GM23338 (cell line): Measurements from ENCODE around the gene TYW3. TPM values are rescaled to one million over a fixed set of nuclear protein-coding genes. Genes with fewer than 3 reads are reported as not detected.
A peak's percentile ranks its signal among the peaks of the same experiment; 100 is the strongest.

ENCODE experiments used
- ATAC-seq: fragments of 200-7000 bp; cut with Tn5 transposase; 3 replicates; pipeline ENCODE4 v1.9.1; 2020
- DNase-seq: peaks from one replicate; pipeline ENCODE4 v3.0.0-alpha.2; 2015; ENCODE audit warnings: low spot score
- H2AFZ ChIP-seq: fragments of 200-600 bp; sonication (generic); 2 replicates; pipeline ENCODE4 v1.8.0; 2016; ENCODE audit warnings: antibody characterized with exemption, mild to moderate bottlenecking, moderate library complexity
- H3F3A ChIP-seq: fragments of 200-600 bp; sonication (generic); replicated peaks from 2 replicates; pipeline ENCODE4 v1.8.0; 2017; ENCODE audit warnings: antibody characterized with exemption, mixed run types, low read depth
- H3K27ac ChIP-seq: fragments of 200-600 bp; sonication (generic); 2 replicates; pipeline ENCODE4 v1.6.1; 2016; ENCODE audit warnings: low read depth
- H3K27me3 ChIP-seq: fragments of 200-600 bp; sonication (generic); 2 replicates; pipeline ENCODE4 v1.8.0; 2016; ENCODE audit warnings: mild to moderate bottlenecking, mixed run types, moderate library complexity; ENCODE audit not compliant: insufficient read depth
- H3K36me3 ChIP-seq: fragments of 200-600 bp; sonication (generic); 2 replicates; pipeline ENCODE4 v1.8.0; 2016; ENCODE audit warnings: mild to moderate bottlenecking; ENCODE audit not compliant: insufficient read depth
- H3K4me1 ChIP-seq: fragments of 200-600 bp; sonication (generic); 2 replicates; pipeline ENCODE4 v1.8.0; 2016; ENCODE audit warnings: mild to moderate bottlenecking, moderate library complexity; ENCODE audit not compliant: insufficient read depth
- H3K4me2 ChIP-seq: fragments of 200-600 bp; sonication (generic); 2 replicates; pipeline ENCODE4 v1.7.1; 2017; ENCODE audit warnings: mixed run types
- H3K4me3 ChIP-seq: fragments of 200-600 bp; sonication (generic); 2 replicates; pipeline ENCODE4 v1.6.1; 2016; ENCODE audit warnings: mixed run types
- H3K79me2 ChIP-seq: fragments of 200-600 bp; sonication (generic); replicated peaks from 2 replicates; pipeline ENCODE4 v1.8.0; 2017; ENCODE audit warnings: mild to moderate bottlenecking; ENCODE audit not compliant: insufficient read depth
- H3K9me2 ChIP-seq: fragments of 200-600 bp; sonication (generic); 2 replicates; pipeline ENCODE4 v1.8.0; 2017; ENCODE audit not compliant: insufficient read depth
- H4K20me1 ChIP-seq: fragments of 200-600 bp; sonication (generic); replicated peaks from 2 replicates; pipeline ENCODE4 v1.8.0; 2017; ENCODE audit warnings: mild to moderate bottlenecking; ENCODE audit not compliant: insufficient read depth
- H3K27ac Mint-ChIP-seq: 2 replicates; pipeline ENCODE4 v1.8.0; 2020; ENCODE audit warnings: inconsistent platforms, mild to moderate bottlenecking, moderate library complexity, mixed read lengths
- H3K27me3 Mint-ChIP-seq: 3 replicates; pipeline ENCODE4 v1.8.0; 2022; ENCODE audit warnings: low read depth, mild to moderate bottlenecking, moderate library complexity, mixed read lengths, inconsistent platforms; ENCODE audit not compliant: insufficient read depth, poor library complexity
- H3K36me3 Mint-ChIP-seq: 3 replicates; pipeline ENCODE4 v1.8.0; 2021; ENCODE audit warnings: low read depth, mild to moderate bottlenecking, inconsistent platforms, moderate library complexity, mixed read lengths
- H3K4me1 Mint-ChIP-seq: 3 replicates; pipeline ENCODE4 v1.8.0; 2020; ENCODE audit warnings: mild to moderate bottlenecking, inconsistent platforms, mixed read lengths
- H3K4me3 Mint-ChIP-seq: 3 replicates; pipeline ENCODE4 v1.8.0; 2021; ENCODE audit warnings: moderate library complexity, mild to moderate bottlenecking, inconsistent platforms, mixed read lengths
- H3K9me3 Mint-ChIP-seq: 3 replicates; pipeline ENCODE4 v1.8.0; 2020; ENCODE audit warnings: moderate library complexity, mild to moderate bottlenecking, inconsistent platforms, mixed read lengths
- CREB1 ChIP-seq: fragments of 250-450 bp; sonication (Bioruptor Pico); IDR thresholded peaks from 2 replicates; pipeline ENCODE4 v1.5.0; 2020; ENCODE audit warnings: low read depth, mild to moderate bottlenecking, moderate library complexity
- CTCF ChIP-seq, 2 experiments: fragments of 200-600 bp in 1 of 2; sonication (generic) in 1 of 2; conservative IDR thresholded peaks; 2 replicates each; pipeline versions ENCODE4 v1.5.1 to v1.6.1; 2016 to 2017; ENCODE audit warnings: antibody characterized with exemption in 2 of 2, low read depth in 2 of 2, mild to moderate bottlenecking in 2 of 2, moderate library complexity in 1 of 2
- ETS1 ChIP-seq: IDR thresholded peaks from 2 replicates; pipeline ENCODE4 v1.6.1; 2016; ENCODE audit warnings: antibody characterized with exemption
- EZH2 ChIP-seq: fragments of 200-600 bp; sonication (generic); IDR thresholded peaks from one replicate; pipeline ENCODE4 v1.8.0; 2017; ENCODE audit warnings: antibody characterized with exemption, mild to moderate bottlenecking, low read depth; ENCODE audit not compliant: unreplicated experiment
- EZH2phosphoT487 ChIP-seq: fragments of 200-600 bp; sonication (generic); IDR thresholded peaks from one replicate; pipeline ENCODE4 v1.8.1; 2018; ENCODE audit warnings: antibody characterized with exemption; ENCODE audit not compliant: unreplicated experiment
- JUNB ChIP-seq: IDR thresholded peaks from one replicate; pipeline ENCODE4 v1.6.1; 2016; ENCODE audit warnings: antibody characterized with exemption; ENCODE audit not compliant: unreplicated experiment
- NANOG ChIP-seq: IDR thresholded peaks from 2 replicates; pipeline ENCODE4 v1.6.1; 2016; ENCODE audit warnings: antibody characterized with exemption, borderline replicate concordance
- POLR2AphosphoS5 ChIP-seq: IDR thresholded peaks from 2 replicates; pipeline ENCODE4 v1.6.1; 2016; ENCODE audit warnings: antibody characterized with exemption, low read depth
- REST ChIP-seq: IDR thresholded peaks from one replicate; pipeline ENCODE4 v1.6.1; 2018; ENCODE audit warnings: antibody characterized with exemption; ENCODE audit not compliant: unreplicated experiment
- ZNF114 ChIP-seq: fragments of 250-450 bp; sonication (Bioruptor Pico); IDR thresholded peaks from 2 replicates; pipeline ENCODE4 v1.5.0; 2020; ENCODE audit warnings: mild to moderate bottlenecking, moderate library complexity
- ZNF331 ChIP-seq: fragments of 250-450 bp; sonication (Bioruptor Pico); IDR thresholded peaks from 2 replicates; pipeline ENCODE4 v1.5.0; 2020; ENCODE audit warnings: low read depth, mild to moderate bottlenecking, moderate library complexity
- ZNF462 ChIP-seq: fragments of 250-450 bp; sonication (Bioruptor Pico); IDR thresholded peaks from 2 replicates; pipeline ENCODE4 v1.5.0; 2020; ENCODE audit warnings: mild to moderate bottlenecking, moderate library complexity
- polyA plus RNA-seq: library from polyadenylated mRNA; unstranded; fragments of >200 nt; fragmentation: Nextera tagmentation; extraction: Ambion mirVana; gene quantifications from 2 replicates; pipeline ENCODE4 v1.2.1, GENCODE V29; 2016
- total RNA-seq: library from RNA; depleted of rRNA; stranded (reverse); fragments of >200 nt; shearing (Covaris generic); gene quantifications from 2 replicates; pipeline ENCODE4 v1.2.3, GENCODE V29; 2014

Gene TYW3
- total and polyA plus RNA-seq, 2 experiments from 2014 or later, result 29.6 to 66.8 TPM

- H3K36me3 Mint-ChIP-seq, result no peaks in the 10 kb centered on the region
- H3K4me3 ChIP-seq, result no peak overlapping the region
Observed at GRCh38 chr1:74772945-74773344, 40.0 kb downstream of the TYW3 start.

More at GRCh38 chr1:74772945-74773344, 40.0 kb downstream of the TYW3 start:
- no peaks in the 10 kb centered on the region for H3F3A ChIP-seq
- H3K36me3 ChIP-seq, result no peaks in the 10 kb centered on the region
- peak overlapping the region; percentile 67; the same call in 1 of the 2 replicates for H2AFZ ChIP-seq
- Mint-ChIP-seq H3K27ac (no peak overlapping the region), H3K4me1 (no peaks in the 10 kb centered on the region), H3K27me3 (no peaks in the 10 kb centered on the region), H3K4me3 (no peak overlapping the region), H3K9me3 (no peaks in the 10 kb centered on the region)
- H3K9me2 ChIP-seq, result no peaks in the 10 kb centered on the region
- no peaks in the 10 kb centered on the region for H3K27me3 ChIP-seq
- H3K79me2 ChIP-seq, result no peaks in the 10 kb centered on the region
- no peaks in the 10 kb centered on the region for H4K20me1 ChIP-seq
- H3K4me1 ChIP-seq, result no peaks in the 10 kb centered on the region
- no peak for TF ChIP-seq ZNF462 (CRISPR knock-in tag)
- TF ChIP-seq EZH2, result no peak
- TF ChIP-seq ZNF331, result no peak
- TF ChIP-seq CREB1, result no peak
- no peak for TF ChIP-seq NANOG
- TF ChIP-seq ZNF114 (CRISPR knock-in tag), result no peak
- TF ChIP-seq JUNB, result no peak
- TF ChIP-seq POLR2AphosphoS5, result no peak
- no peak for TF ChIP-seq EZH2phosphoT487
- TF ChIP-seq REST, result no peak
- TF ChIP-seq ETS1, result no peak
- no peak for TF ChIP-seq CTCF (conservative IDR thresholded peaks at IDR 0.05; ENCODE audit: low read depth in 2 of 2)
- H3K4me2 ChIP-seq, result no peak overlapping the region
- no peak overlapping the region for H3K27ac ChIP-seq
- ATAC-seq (no peak), DNase-seq (no peak)
